Kidney tubule cell (primary cell): ENCODE data around the gene CHGA.

ENCODE experiments used
- DNase-seq: peaks from one replicate; pipeline ENCODE4 v3.0.0-alpha.2; 2018; ENCODE audit warnings: low spot score

Gene CHGA

GRCh38 chr14:92961567-92961855, 38.6 kb downstream of the CHGA start:
- no peak for DNase-seq

DNA sequence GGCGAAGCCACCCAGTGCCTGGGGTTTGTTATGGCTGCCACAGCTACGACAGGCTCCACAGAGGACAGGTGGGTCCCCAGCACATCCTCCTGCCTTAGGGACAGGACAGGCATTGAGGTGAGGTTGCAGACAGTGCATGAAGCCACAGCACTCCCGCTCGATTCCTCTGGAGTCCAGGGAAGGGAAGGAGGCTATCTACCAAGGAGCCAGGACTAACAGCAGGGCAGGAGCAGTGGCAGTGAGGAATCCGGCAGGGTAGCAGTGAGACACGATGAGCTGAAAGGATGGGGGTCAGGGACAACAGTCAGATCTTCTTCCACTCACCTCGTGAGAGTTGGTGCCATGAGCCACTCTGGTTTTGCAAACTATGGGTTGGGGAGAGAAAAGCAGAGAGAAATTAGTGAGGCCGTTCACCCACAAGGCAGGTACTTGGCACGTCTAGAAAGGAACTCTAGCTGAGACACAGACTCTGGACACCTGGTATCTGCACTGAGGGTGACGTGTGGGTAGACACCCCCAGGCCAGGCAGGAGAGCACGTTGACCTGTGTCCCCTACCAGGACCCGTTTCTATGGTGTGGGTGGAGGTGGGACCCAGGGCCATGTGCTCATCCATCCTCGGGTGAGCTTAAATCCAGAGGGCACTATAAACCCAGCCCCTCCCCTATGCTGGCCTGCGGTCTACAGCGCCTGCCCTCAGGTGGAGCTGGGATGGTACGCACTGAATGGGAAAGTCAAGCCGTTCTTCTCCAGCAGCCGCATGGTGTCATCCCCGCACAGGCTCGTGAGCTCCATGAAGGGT, 39.3 kb downstream of the CHGA start:
- no peak for DNase-seq

DNA sequence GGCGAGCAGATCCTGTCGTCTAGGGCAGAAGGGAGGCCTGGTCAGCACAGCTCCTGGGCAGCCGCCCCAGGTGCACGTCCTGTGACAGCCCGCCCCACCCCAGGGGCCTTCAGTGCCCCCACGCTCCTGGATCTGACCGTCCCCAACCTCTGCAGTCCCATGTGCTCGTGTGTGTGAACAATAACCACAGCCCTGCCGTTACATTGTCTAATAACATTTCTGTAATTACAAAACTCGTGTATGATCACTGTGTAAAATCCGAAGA, 39.8 kb downstream of the CHGA start:
- no peak for DNase-seq

- DNase-seq = no peak
Measured at GRCh38 chr14:92963301-92964123, 40.6 kb downstream of the CHGA start.

DNA sequence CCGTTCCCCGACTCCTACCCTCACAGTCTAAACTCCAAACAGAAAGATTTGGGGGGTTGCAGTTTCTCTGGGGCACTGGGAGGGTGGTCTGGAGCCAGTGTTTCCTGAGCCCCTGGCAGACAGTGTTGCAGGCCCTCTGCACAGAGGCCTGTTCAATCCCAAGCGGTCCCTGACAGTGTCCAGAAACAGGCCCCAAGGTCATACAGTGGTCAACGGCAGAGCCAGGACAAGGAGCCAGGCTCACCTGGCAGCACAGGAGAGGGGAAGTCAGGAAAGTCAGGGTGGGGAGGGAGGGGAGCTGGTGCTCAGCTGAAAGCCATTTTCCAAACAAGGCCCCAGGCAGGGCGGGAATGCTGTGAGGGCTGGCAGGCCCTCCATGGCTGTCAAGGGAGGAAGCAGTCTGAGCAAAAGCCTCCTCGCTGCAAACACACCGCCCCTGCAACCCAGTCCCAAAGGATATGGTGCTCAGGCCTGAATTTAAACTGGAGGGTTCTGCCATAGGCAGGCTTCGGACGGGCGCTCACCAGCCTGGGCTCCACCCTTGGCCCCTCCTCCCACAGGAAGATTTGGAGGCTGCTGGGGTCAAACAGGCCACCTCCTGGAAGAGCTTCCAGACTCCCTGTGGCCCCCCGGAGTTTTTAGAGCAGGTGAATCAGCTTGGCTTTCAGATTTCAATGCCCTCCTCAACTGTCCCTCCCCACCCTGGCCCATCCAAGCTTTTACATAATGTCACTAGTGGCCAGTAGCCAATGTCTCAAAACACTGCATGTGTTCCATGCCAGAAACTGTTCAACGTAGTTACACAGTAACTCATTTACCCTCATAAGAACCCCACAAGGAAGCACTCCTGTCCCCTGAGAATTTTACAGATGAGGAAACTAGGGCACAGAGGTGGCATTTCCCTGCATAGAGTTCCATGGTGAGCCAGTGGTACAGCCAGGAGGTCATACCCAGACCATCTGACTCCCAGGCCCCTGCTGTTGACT, 41.5 kb downstream of the CHGA start:
- DNase-seq = peak; percentile 36

DNA sequence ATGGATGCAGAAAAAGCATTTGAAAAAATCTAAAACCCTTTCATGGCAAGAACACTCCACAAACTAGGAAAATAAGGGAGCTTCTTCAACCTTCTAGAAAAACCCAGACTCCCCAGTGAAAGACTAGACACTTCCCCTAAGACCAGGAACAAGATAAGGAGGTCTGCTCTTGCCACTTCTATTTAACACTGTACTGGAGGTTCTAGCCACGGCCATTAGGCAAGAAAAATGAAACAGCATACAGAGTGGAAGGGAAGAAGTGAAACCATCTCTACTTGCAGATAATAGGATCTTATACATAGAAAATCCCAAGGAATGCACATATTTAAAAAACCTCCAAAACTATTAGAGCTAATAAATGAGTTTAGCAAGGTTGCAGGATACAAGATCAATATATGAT, 42.3 kb downstream of the CHGA start:
- no peak for DNase-seq

GRCh38 chr14:92967346-92967926, 44.5 kb downstream of the CHGA start:
- no peak for DNase-seq

DNA sequence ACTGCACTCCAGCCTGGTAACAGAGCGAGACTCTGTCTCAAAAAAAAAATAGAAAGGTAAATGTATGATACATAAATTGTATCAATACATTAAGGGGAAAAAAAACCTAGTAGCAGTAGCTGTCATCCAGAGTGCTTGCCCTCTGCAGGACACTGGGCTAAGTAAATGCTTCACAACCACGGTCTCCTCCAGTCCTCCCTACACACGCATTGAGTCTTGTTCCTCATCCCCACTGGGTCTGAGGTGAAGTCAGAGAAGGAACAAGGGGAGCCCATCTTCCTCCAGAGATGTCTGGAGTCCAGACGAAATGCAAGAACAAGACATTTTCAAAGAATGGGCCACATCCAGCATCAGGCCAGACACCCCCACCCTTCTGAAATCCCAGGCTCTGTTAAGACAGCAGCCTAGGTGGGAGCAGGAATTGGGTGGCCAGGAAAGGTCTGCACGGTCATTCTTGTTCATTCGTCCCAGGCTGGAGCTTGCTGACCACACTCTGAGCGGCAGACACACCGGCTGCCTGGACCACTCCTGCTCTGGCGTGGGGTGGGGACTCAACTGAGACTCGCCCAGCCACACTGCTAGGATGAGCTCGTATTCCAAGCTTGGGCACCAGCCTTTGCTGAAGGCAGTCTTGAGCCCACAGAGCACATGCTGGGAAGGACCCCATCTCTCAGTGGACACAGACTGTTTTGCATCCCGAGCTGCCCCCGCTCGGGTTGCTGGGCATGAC, 45.5 kb downstream of the CHGA start:
- no peak for DNase-seq

DNA sequence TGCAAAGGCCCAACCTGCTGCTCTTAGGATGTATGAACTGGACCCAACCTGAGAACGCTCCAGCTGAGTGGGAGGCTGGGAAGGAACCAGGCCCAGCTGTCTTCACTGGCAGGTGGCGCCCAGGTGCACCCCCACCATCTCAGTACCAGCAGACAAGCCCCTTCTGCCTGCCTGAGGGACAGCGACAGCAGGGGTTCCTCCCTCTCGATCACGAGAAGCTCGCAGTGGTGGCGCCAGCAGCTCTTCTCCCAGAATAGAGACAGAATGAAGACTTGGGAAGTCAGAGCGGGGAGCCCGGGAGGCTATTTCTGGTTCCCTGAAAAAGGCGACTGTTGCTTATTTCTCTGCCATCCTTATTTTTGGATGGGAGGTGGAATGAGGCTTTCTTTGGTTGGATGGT, 46.5 kb downstream of the CHGA start:
- no peak for DNase-seq

DNA sequence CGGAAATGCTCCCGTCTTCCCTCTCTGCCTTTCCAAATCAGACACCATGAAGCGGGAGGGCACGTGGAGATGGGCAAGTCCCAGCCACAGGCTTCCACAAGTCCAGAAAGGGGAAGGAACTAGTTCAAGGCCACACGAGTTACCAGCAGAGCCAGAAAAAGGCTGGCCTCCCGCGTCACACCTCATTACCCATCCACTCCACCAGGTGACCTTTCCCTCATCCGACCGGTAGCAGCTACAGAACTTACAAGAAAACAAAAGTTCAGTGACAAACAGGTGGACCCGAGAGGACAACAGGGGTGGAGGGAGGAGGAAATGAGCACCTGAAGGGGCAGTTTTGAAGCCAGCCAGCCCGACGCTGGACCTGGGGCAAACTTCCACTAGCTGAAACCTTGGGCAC, 46.9 kb downstream of the CHGA start:
- peak; percentile 64 for DNase-seq

DNA sequence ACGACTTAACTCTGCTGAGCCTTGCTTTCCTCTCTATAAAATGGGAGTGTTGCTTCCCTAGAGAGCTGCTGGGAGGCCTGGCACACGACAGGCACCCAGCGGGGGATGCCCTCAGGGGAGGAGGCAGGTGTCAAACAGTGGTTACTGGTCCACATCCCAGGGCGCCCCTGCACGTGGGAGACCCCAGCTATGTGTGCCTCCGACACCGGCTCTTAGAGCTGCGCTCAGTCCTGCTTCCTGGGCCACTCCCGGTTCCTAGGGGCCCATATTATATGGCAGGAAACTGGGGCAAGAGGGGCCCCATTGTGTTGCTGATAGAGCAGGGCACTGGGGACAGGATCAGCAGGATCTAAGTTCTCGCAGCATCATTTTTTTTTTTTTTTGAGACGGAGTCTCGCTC, 47.3 kb downstream of the CHGA start:
- no peak for DNase-seq

GRCh38 chr14:92971601-92972180, 48.7 kb downstream of the CHGA start:
- DNase-seq = no peak

- DNase-seq = peak; percentile 67
Measured at GRCh38 chr14:92973261-92973797, 50.4 kb downstream of the CHGA start.

DNA sequence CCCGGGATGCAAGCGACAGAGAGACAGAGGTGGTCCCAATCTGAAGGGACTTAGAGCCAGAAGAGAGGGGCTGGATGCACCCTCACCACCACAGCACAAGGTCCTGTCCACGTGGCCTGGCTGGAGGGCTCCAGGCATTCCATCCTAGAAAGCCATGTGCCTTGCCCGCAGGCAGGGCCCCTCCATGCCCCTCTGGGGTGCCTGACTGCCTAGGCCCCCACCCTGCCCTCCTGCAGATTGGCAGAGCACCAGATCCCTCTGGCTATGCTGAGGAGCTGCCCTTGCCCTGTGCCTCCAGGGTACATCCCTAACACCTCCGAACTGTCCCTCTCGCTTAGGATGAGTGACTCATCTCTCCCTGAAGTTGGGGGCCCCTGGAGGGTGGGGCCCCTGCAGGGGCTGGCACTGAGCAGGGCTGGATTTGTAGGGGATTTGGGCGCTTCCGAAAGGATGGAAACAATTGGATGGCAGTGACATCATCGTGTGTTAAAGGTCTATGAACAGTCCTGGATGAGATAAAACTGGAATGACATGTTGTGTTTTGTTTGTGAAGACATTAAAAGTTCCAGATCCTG, 50.9 kb downstream of the CHGA start:
- DNase-seq = no peak

GRCh38 chr14:92974541-92975345, 51.8 kb downstream of the CHGA start:
- DNase-seq = no peak

GRCh38 chr14:92976268-92976667, 53.3 kb downstream of the CHGA start:
- no peak for DNase-seq

- DNase-seq = no peak
Measured at GRCh38 chr14:92978229-92979021, 55.5 kb downstream of the CHGA start.

DNA sequence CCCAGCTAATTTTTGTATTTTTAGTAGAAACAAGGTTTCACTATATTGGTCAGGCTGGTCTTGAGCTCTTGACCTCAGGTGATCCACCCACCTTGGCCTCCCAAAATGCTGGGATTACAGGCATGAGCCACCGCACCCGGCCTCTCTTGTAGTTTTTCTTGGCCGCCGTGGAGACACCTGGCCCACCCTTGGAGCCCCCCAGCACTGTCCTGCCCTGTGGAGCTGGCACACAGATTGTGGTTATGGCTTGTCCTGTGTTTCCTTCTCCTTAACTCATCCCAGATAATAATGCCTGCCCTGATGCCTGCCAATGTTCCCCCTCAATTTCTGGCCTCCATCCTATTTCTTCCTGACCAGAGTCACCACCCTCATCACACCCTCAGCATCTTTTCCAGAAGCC, 57.9 kb downstream of the CHGA start:
- DNase-seq = no peak

GRCh38 chr14:92981726-92982125, 58.8 kb downstream of the CHGA start:
- DNase-seq = no peak
